BLaER1 (cell line): ENCODE data around the gene SLC22A31.
A peak's percentile ranks its signal among the peaks of the same experiment; 100 is the strongest.

Source experiments
- H3K27ac ChIP-seq: shearing (Covaris generic); formaldehyde crosslinking; 2 replicates; pipeline ENCODE4 v1.8.1; 2022
- H3K27me3 ChIP-seq: shearing (Covaris generic); formaldehyde crosslinking; 2 replicates; pipeline ENCODE4 v1.8.1; 2022
- H3K36me3 ChIP-seq: shearing (Covaris generic); formaldehyde crosslinking; 2 replicates; pipeline ENCODE4 v1.8.1; 2022
- H3K4me1 ChIP-seq: shearing (Covaris generic); formaldehyde crosslinking; 2 replicates; pipeline ENCODE4 v1.8.1; 2022
- H3K4me2 ChIP-seq: shearing (Covaris generic); formaldehyde crosslinking; 2 replicates; pipeline ENCODE4 v1.8.1; 2022
- H3K4me3 ChIP-seq: shearing (Covaris generic); formaldehyde crosslinking; 2 replicates; pipeline ENCODE4 v1.8.1; 2022
- H3K9ac ChIP-seq: shearing (Covaris generic); formaldehyde crosslinking; 2 replicates; pipeline ENCODE4 v1.8.1; 2022
- H3K9me3 ChIP-seq: shearing (Covaris generic); formaldehyde crosslinking; 2 replicates; pipeline ENCODE4 v1.8.1; 2022
- H4K20me1 ChIP-seq: shearing (Covaris generic); formaldehyde crosslinking; 2 replicates; pipeline ENCODE4 v1.8.1; 2022
- Cebpa-rat ChIP-seq: shearing (Covaris generic); IDR thresholded peaks from 2 replicates; pipeline ENCODE4 v1.8.1; 2022

SLC22A31 gene

GRCh38 chr16:89174055-89174827, 26.1 kb downstream of the SLC22A31 start:
- peak overlapping the region; percentile 72 for H3K9ac ChIP-seq
- peaks cover 8% of the 10 kb centered on the region; the same call in 1 of the 2 replicates for H4K20me1 ChIP-seq
- H3K4me2 ChIP-seq = peak overlapping the region; percentile 93
- no peak overlapping the region for H3K4me3 ChIP-seq
- peak overlapping the region; percentile 85 for H3K27ac ChIP-seq
- H3K9me3 ChIP-seq = no peaks in the 10 kb centered on the region
- TF ChIP-seq Cebpa-rat = no peak
- H3K27me3 ChIP-seq = no peaks in the 10 kb centered on the region
- H3K4me1 ChIP-seq = peaks cover 90% of the 10 kb centered on the region
- H3K36me3 ChIP-seq = no peaks in the 10 kb centered on the region

GRCh38 chr16:89173174-89173921, 27.0 kb downstream of the SLC22A31 start:
- H4K20me1 ChIP-seq = peaks cover 8% of the 10 kb centered on the region; the same call in 1 of the 2 replicates
- no peaks in the 10 kb centered on the region for H3K27me3 ChIP-seq
- TF ChIP-seq Cebpa-rat = no peak
- H3K9me3 ChIP-seq = no peaks in the 10 kb centered on the region
- H3K4me2 ChIP-seq = peak overlapping the region; percentile 93
- no peak overlapping the region for H3K4me3 ChIP-seq
- H3K36me3 ChIP-seq = no peaks in the 10 kb centered on the region
- H3K4me1 ChIP-seq = peaks cover 93% of the 10 kb centered on the region
- H3K27ac ChIP-seq = peak overlapping the region; percentile 85
- H3K9ac ChIP-seq = peak overlapping the region; percentile 38; the same call in 1 of the 2 replicates

- Histone ChIP-seq H3K9me3 (no peaks in the 10 kb centered on the region), H4K20me1 (peaks cover 8% of the 10 kb centered on the region; the same call in 1 of the 2 replicates), H3K27ac (peak overlapping the region; percentile 85; the same call in 1 of the 2 replicates), H3K36me3 (no peaks in the 10 kb centered on the region), H3K27me3 (no peaks in the 10 kb centered on the region), H3K9ac (peak overlapping the region; percentile 38; the same call in 1 of the 2 replicates), H3K4me1 (peaks cover 96% of the 10 kb centered on the region), H3K4me3 (no peak overlapping the region; the same call in 1 of the 2 replicates), H3K4me2 (peak overlapping the region; percentile 93)
- no peak for TF ChIP-seq Cebpa-rat
Observed at GRCh38 chr16:89172528-89173173, 27.7 kb downstream of the SLC22A31 start.

GRCh38 chr16:89172171-89172527, 28.2 kb downstream of the SLC22A31 start:
- peak overlapping the region; percentile 38; the same call in 1 of the 2 replicates for H3K9ac ChIP-seq
- no peaks in the 10 kb centered on the region for H3K36me3 ChIP-seq
- H3K4me2 ChIP-seq = peak overlapping the region; percentile 93
- 0 out of 2 replicates have a peak overlapping the region, but pooled peaks have one; percentile 85 for H3K27ac ChIP-seq
- no peak for TF ChIP-seq Cebpa-rat
- peaks cover 96% of the 10 kb centered on the region for H3K4me1 ChIP-seq
- H3K27me3 ChIP-seq = no peaks in the 10 kb centered on the region
- peaks cover 8% of the 10 kb centered on the region; the same call in 1 of the 2 replicates for H4K20me1 ChIP-seq
- peak overlapping the region; percentile 42; the same call in 1 of the 2 replicates for H3K4me3 ChIP-seq
- no peaks in the 10 kb centered on the region for H3K9me3 ChIP-seq

- Histone ChIP-seq H3K4me1 (peaks cover 96% of the 10 kb centered on the region), H3K9ac (peak within 1 kb of the TSS; percentile 38; the same call in 1 of the 2 replicates), H3K4me2 (peak within 1 kb of the TSS; percentile 98), H4K20me1 (peaks cover 8% of the 10 kb centered on the region; the same call in 1 of the 2 replicates), H3K4me3 (peak within 1 kb of the TSS; percentile 57), H3K9me3 (no peaks in the 10 kb centered on the region), H3K36me3 (no peaks in the 10 kb centered on the region), H3K27me3 (no peaks in the 10 kb centered on the region), H3K27ac (peak within 1 kb of the TSS; percentile 85; the same call in 1 of the 2 replicates)
- TF ChIP-seq Cebpa-rat = no peak
Observed at GRCh38 chr16:89171216-89172170, 28.8 kb downstream of the SLC22A31 start, which contains the start of gene CDH15. Gene CDH15 (plus strand): TSS chr16:89171748. CDS start chr16:89171832, 84 bp downstream.

- peak overlapping the region; percentile 59; the same call in 1 of the 2 replicates for H3K27ac ChIP-seq
- peak overlapping the region; percentile 57 for H3K4me3 ChIP-seq
- H4K20me1 ChIP-seq = peaks cover 8% of the 10 kb centered on the region; the same call in 1 of the 2 replicates
- no peaks in the 10 kb centered on the region for H3K9me3 ChIP-seq
- H3K4me1 ChIP-seq = peaks cover 87% of the 10 kb centered on the region
- TF ChIP-seq Cebpa-rat = no peak
- no peaks in the 10 kb centered on the region for H3K36me3 ChIP-seq
- no peaks in the 10 kb centered on the region for H3K27me3 ChIP-seq
- H3K9ac ChIP-seq = peak overlapping the region; percentile 35; the same call in 1 of the 2 replicates
- H3K4me2 ChIP-seq = peak overlapping the region; percentile 98
Observed at GRCh38 chr16:89170346-89171215, 29.8 kb downstream of the SLC22A31 start.

GRCh38 chr16:89169778-89170177, 30.6 kb downstream of the SLC22A31 start:
- H4K20me1 ChIP-seq = peaks cover 8% of the 10 kb centered on the region; the same call in 1 of the 2 replicates
- TF ChIP-seq Cebpa-rat = no peak
- H3K9me3 ChIP-seq = no peaks in the 10 kb centered on the region
- H3K4me3 ChIP-seq = peak overlapping the region; percentile 1; the same call in 1 of the 2 replicates
- H3K36me3 ChIP-seq = no peaks in the 10 kb centered on the region
- H3K4me1 ChIP-seq = peaks cover 79% of the 10 kb centered on the region
- H3K27me3 ChIP-seq = no peaks in the 10 kb centered on the region
- 0 out of 2 replicates have a peak overlapping the region, but pooled peaks have one; percentile 0 for H3K9ac ChIP-seq
- H3K27ac ChIP-seq = no peak overlapping the region
- peak overlapping the region; percentile 98 for H3K4me2 ChIP-seq
